Right lobe of liver (tissue), 4 donors: ENCODE measurements around the gene TMEM128.

Experiments
- CTCF ChIP-seq, 4 donors: fragments of 200-600 bp in 3 of 4; fragments of 450-650 bp in 1 of 4; IDR thresholded peaks; one replicate each; pipeline versions ENCODE4 v1.5.1 to v1.8.0; 2016 to 2022; ENCODE audit warnings: antibody characterized with exemption in 4 of 4, mild to moderate bottlenecking in 2 of 4
- POLR2A ChIP-seq: fragments of 450-650 bp; IDR thresholded peaks from one replicate; pipeline ENCODE4 v1.6.1; 2017; ENCODE audit warnings: antibody characterized with exemption, mild to moderate bottlenecking
- donor health status: DM: no; HTN: no; CAD: no.
- donor health status: DM: no; HTN: no; CAD: no.
- donor health status: DM: no; HTN: yes; CAD: no.

GRCh38 chr4:4248885-4249203 is 821 bp upstream of the TMEM128 start:
- TF ChIP-seq CTCF (IDR thresholded peaks at IDR 0.05) (no peak), POLR2A (no peak)
